Camera-type eye (tissue), 1 donor: ENCODE data around the gene OR1N1. TPM values are rescaled to one million over a fixed set of nuclear protein-coding genes. Genes with fewer than 3 reads are reported as not detected.

Experiments used
- total RNA-seq: library from RNA; depleted of rRNA; stranded (reverse); fragments of >200 nt; gene quantifications from one replicate; pipeline ENCODE4 v1.2.3, GENCODE V29; 2014

The OR1N1 gene, protein sequence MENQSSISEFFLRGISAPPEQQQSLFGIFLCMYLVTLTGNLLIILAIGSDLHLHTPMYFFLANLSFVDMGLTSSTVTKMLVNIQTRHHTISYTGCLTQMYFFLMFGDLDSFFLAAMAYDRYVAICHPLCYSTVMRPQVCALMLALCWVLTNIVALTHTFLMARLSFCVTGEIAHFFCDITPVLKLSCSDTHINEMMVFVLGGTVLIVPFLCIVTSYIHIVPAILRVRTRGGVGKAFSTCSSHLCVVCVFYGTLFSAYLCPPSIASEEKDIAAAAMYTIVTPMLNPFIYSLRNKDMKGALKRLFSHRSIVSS
- total RNA-seq, result not detected

DNA sequence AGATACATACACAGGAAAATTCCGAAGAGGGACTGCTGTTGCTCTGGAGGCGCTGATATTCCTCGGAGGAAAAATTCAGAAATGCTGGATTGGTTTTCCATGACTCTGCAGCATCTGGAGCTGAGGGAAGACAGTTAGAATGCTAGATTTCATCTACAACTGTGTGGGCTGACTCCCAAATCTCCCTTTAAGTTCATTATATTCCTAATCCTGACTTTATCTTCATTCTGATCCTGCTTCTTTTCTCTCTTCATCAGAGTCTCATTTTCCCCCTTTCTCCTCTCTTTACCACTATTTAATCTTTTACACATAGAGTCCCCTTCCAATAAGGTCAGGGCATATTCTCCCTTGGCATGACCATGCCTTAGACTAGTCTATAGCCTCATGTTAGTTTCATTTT, at the start of gene OR1N1:
Gene OR1N1, minus strand, starts transcription at position 101 of the 400 bp plus-strand sequence. Its CDS starts 0 bp downstream, at position 101.

DNA sequence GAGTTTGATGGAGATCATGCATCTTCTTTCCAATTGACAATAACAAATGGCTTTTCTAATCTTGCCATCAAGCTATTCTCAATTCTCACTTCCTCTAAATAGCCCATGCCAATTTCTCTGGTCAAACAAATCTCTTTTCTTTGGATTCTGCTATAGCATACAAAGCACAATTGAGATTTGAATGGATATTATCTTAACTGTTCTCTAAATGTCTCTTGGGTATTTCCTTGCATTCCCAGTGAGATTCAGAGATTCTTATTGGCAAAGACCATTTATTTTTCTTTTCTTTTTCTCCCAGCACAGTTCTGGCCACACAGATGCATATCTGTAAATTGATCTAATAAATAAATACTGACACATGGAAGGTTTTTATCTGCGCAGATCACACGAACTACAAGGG, 25.7 kb upstream of the OR1N1 start, which contains the start of gene OR1N2:
Gene OR1N2, plus strand, starts transcription at position 301 of the 400 bp plus-strand sequence. CDS start 100 bp downstream, outside the sequence.

DNA sequence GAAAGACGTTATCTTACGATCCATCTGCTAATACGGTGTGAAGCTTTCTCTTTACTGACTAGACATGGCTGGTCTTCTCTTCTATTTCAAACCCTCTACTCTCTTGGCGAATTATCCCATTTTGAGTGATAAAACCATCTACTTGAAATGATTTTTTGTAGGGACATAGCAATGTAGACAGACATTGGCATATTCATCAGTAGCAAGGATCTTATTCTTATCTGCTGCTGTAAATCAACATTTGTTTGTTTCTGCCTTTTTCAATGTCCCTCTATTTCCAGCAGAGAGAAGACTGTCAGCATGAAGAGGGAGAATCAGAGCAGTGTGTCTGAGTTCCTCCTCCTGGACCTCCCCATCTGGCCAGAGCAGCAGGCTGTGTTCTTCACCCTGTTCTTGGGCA, 8.3 kb downstream of the OR1N1 start, which contains the start of gene OR1J4:
Gene OR1J4, plus strand, starts transcription at position 301 of the 400 bp plus-strand sequence. Its CDS starts 0 bp downstream, at position 301.

DNA sequence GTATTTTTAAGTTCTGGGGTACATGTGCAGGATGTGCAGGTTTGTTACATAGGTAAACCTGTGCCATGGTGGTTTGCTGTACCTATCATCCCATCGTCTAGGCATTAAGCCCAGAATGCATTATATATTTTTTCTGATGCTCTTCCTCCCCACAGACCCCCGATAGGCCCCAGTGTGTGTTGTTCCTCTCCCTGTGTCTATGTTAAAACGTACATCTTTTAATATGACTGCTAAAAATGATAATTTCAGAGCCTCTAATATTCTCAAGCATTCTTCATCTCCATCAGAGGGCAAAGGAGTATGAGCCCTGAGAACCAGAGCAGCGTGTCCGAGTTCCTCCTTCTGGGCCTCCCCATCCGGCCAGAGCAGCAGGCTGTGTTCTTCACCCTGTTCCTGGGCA, 16.6 kb downstream of the OR1N1 start, which contains the start of gene OR1J2:
Gene OR1J2, plus strand, starts transcription at position 301 of the 400 bp plus-strand sequence. Its CDS starts 0 bp downstream, at position 301.

DNA sequence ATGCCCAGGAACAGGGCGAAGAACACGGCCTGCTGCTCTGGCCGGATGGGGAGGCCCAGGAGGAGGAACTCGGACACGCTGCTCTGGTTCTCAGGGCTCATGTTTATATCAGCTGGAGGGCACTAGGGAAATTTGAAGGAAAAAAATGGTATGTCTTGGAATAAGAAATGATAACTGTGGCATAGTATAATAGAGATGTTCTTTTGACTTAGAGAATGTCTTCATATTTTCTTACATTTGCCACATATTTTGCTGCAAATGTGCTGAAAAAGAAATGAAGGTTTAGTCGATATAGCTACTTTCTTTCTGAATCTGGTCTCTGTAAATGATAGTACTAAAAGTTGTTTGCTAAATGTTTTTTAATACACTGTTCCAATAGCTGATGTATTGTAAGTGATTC, 49.3 kb downstream of the OR1N1 start, which contains the start of gene OR1J1:
Gene OR1J1, minus strand, starts transcription at position 101 of the 400 bp plus-strand sequence. Its CDS starts 0 bp downstream, at position 101.

Other genes with a start within 250 kb of the OR1N1 start
- 3.2 TPM for gene PTGS1, start 156.3 kb downstream of the OR1N1 start, total RNA-seq
- not detected for gene OR1J1, start 49.4 kb downstream of the OR1N1 start, total RNA-seq
- not detected for gene OR1J2, start 16.5 kb downstream of the OR1N1 start, total RNA-seq
- not detected for gene OR1J4, start 8.2 kb downstream of the OR1N1 start, total RNA-seq
- not detected for gene OR1N2, start 25.8 kb upstream of the OR1N1 start, total RNA-seq
- gene OR1L8, start 56.1 kb upstream of the OR1N1 start, total RNA-seq, result not detected
- not detected for gene OR1Q1, start 87.4 kb upstream of the OR1N1 start, total RNA-seq
- gene OR1B1, start 130.3 kb upstream of the OR1N1 start, total RNA-seq, result not detected
- gene OR1L1, start 134.4 kb upstream of the OR1N1 start, total RNA-seq, result not detected
- gene OR1L3, start 147.8 kb upstream of the OR1N1 start, total RNA-seq, result not detected
- not detected for gene OR1L4, start 196.7 kb upstream of the OR1N1 start, total RNA-seq
- not detected for gene OR1L6, start 215.0 kb upstream of the OR1N1 start, total RNA-seq